ENCODE data around the gene PRKCE. TPM values are rescaled to one million over a fixed set of nuclear protein-coding genes. Genes with fewer than 3 reads are reported as not detected.

PRKCE gene
- total and polyA plus RNA-seq, 2 donors (not counting 1 experiment from before 2014, with no cell fraction given), result 23.6 to 271 TPM

GRCh38 chr2:45732436-45732835 is 81.0 kb downstream of the PRKCE start:
- WGBS (ENCODE audit: insufficient coverage), result no CpG with 5 or more reads among the region's 2 CpGs
- POLR2A ChIA-PET, result no interaction called here
- peaks cover 0 to 8% (median 0%) of the 10 kb centered on the region in 3 donors for H3K9me3 ChIP-seq (ENCODE audit: control extremely low read depth in 1 of 3, control insufficient read depth in 2 of 3, insufficient read depth in 1 of 3, low read length in 2 of 3)
- H3K4me3 ChIP-seq (ENCODE audit: control extremely low read depth in 1 of 5, extremely low read depth in 1 of 5, insufficient read depth in 1 of 5, low read depth in 2 of 5, low read length in 4 of 5), result no peak overlapping the region
- H3K4me1 Mint-ChIP-seq, result peaks cover 75% of the 10 kb centered on the region
- peaks cover 0 to 3% of the 10 kb centered on the region in 2 experiments for H3K36me3 ChIP-seq (replicated peaks in 1 of 2; ENCODE audit: control extremely low read depth in 1 of 2, control insufficient read depth in 1 of 2, extremely low read depth in 1 of 2, insufficient read depth in 2 of 2, low read length in 1 of 2)
- H3K4me3 Mint-ChIP-seq, result no peak overlapping the region
- no peak for DNase-seq
- peaks cover 2% of the 10 kb centered on the region for H3K9me3 Mint-ChIP-seq (ENCODE audit: insufficient read depth)
- no peaks in the 10 kb centered on the region for H3K27me3 Mint-ChIP-seq
- CTCF ChIA-PET, result interaction anchor here (1.1 to 4.6 kb wide), 5 partner anchors 9 to 85 kb away, joined by 3 to 61 read pairs (median 4); partner anchors contain the start of gene PRKCE
- H4K20me1 ChIP-seq (ENCODE audit: control insufficient read depth, insufficient read depth, low read length, poor library complexity, severe bottlenecking), result peaks cover 6% of the 10 kb centered on the region
- no peak overlapping the region for H3K27ac Mint-ChIP-seq
- no peak for ATAC-seq (ENCODE audit: low read depth)
- no peak overlapping the region for H3K4me2 ChIP-seq (replicated peaks; ENCODE audit: low read depth, low read length, poor library complexity, severe bottlenecking)
- no peak overlapping the region for H3K27ac ChIP-seq (ENCODE audit: low read length in 2 of 2)
- peaks cover 59 to 68% of the 10 kb centered on the region in 2 donors for H3K4me1 ChIP-seq (ENCODE audit: control insufficient read depth in 2 of 2, insufficient read depth in 2 of 2, low read length in 2 of 2)
- H3K27me3 ChIP-seq (replicated peaks in 1 of 4; ENCODE audit: control extremely low read depth in 1 of 4, control insufficient read depth in 3 of 4, insufficient read depth in 4 of 4, low read length in 3 of 4), result no peaks in the 10 kb centered on the region
- no peak overlapping the region for H3K9ac ChIP-seq (ENCODE audit: low read length)
- H2AFZ ChIP-seq (ENCODE audit: insufficient read depth, low read depth, low read length, poor library complexity, severe bottlenecking), result no peak overlapping the region
- peaks cover 78% of the 10 kb centered on the region for H3K79me2 ChIP-seq (ENCODE audit: control insufficient read depth, insufficient read depth, low read length)
- intact Hi-C loops (cut with micrococcal nuclease), result loop anchor here (5.0 kb wide), 1 partner anchor 105 kb away; no protein-coding TSS in a partner anchor
- no peak for TF ChIP-seq EZH2 (IDR thresholded peaks at IDR 0.05; ENCODE audit: borderline replicate concordance, insufficient read depth, low read depth, low read length, poor library complexity, severe bottlenecking)
- no peak for TF ChIP-seq CTCF (IDR thresholded peaks at IDR 0.05)

- no peak overlapping the region for H3K27ac ChIP-seq (ENCODE audit: low read length in 2 of 2)
- ChIA-PET POLR2A (interaction anchor here (1.0 kb wide), 1 partner anchor 80 kb away, joined by 4 read pairs; no protein-coding TSS in a partner anchor), CTCF (interaction anchor here (1.0 to 1.6 kb wide), 5 partner anchors 8 to 94 kb away, joined by 3 to 8 read pairs (median 3); no protein-coding TSS in a partner anchor)
- H2AFZ ChIP-seq (ENCODE audit: insufficient read depth, low read depth, low read length, poor library complexity, severe bottlenecking), result no peak overlapping the region
- H3K27me3 ChIP-seq (replicated peaks in 1 of 4; ENCODE audit: control extremely low read depth in 1 of 4, control insufficient read depth in 3 of 4, insufficient read depth in 4 of 4, low read length in 3 of 4), result no peaks in the 10 kb centered on the region
- peaks cover 77% of the 10 kb centered on the region for H3K4me1 Mint-ChIP-seq
- peaks cover 78% of the 10 kb centered on the region for H3K79me2 ChIP-seq (ENCODE audit: control insufficient read depth, insufficient read depth, low read length)
- no peak overlapping the region for H3K9ac ChIP-seq (ENCODE audit: low read length)
- H3K4me2 ChIP-seq (replicated peaks; ENCODE audit: low read depth, low read length, poor library complexity, severe bottlenecking), result no peak overlapping the region
- H3K4me3 ChIP-seq (ENCODE audit: control extremely low read depth in 1 of 5, extremely low read depth in 1 of 5, insufficient read depth in 1 of 5, low read depth in 2 of 5, low read length in 4 of 5), result no peak overlapping the region
- ATAC-seq (ENCODE audit: low read depth) (no peak), DNase-seq (no peak)
- peaks cover 0 to 8% (median 0%) of the 10 kb centered on the region in 3 donors for H3K9me3 ChIP-seq (ENCODE audit: control extremely low read depth in 1 of 3, control insufficient read depth in 2 of 3, insufficient read depth in 1 of 3, low read length in 2 of 3)
- no peaks in the 10 kb centered on the region for H3K27me3 Mint-ChIP-seq
- H3K9me3 Mint-ChIP-seq (ENCODE audit: insufficient read depth), result peaks cover 2% of the 10 kb centered on the region
- no peak overlapping the region for H3K4me3 Mint-ChIP-seq
- intact Hi-C loops (cut with micrococcal nuclease), result loop anchor here (5.0 kb wide), 1 partner anchor 104 kb away; no protein-coding TSS in a partner anchor
- TF ChIP-seq CTCF (IDR thresholded peaks at IDR 0.05) (no peak), EZH2 (IDR thresholded peaks at IDR 0.05; ENCODE audit: borderline replicate concordance, insufficient read depth, low read depth, low read length, poor library complexity, severe bottlenecking) (no peak)
- H4K20me1 ChIP-seq (ENCODE audit: control insufficient read depth, insufficient read depth, low read length, poor library complexity, severe bottlenecking), result peaks cover 8% of the 10 kb centered on the region
- WGBS (ENCODE audit: insufficient coverage), result 100% methylated on average over 1 of the region's 3 CpGs
- peaks cover 0 to 3% of the 10 kb centered on the region in 2 experiments for H3K36me3 ChIP-seq (replicated peaks in 1 of 2; ENCODE audit: control extremely low read depth in 1 of 2, control insufficient read depth in 1 of 2, extremely low read depth in 1 of 2, insufficient read depth in 2 of 2, low read length in 1 of 2)
- peaks cover 54 to 63% of the 10 kb centered on the region in 2 donors for H3K4me1 ChIP-seq (ENCODE audit: control insufficient read depth in 2 of 2, insufficient read depth in 2 of 2, low read length in 2 of 2)
- H3K27ac Mint-ChIP-seq, result peak overlapping the region; percentile 2
Observed at GRCh38 chr2:45732946-45733345, 81.5 kb downstream of the PRKCE start.
